Measurements from ENCODE around the gene PHACTR2.
A peak's percentile ranks its signal among the peaks of the same experiment; 100 is the strongest.

PHACTR2 gene

GRCh38 chr6:143692696-143693095 lies 14.9 kb downstream of the PHACTR2 start:
- Histone ChIP-seq H3K27me3 (no peaks in the 10 kb centered on the region), H3K9me3 (no peaks in the 10 kb centered on the region), H3K4me3 (ENCODE audit: low read depth in 1 of 2, low read length in 1 of 2) (peak overlapping the region in 1 of 2 experiments; percentile 16), H3K27ac (peak overlapping the region; percentile 83), H3K4me1 (ENCODE audit: control insufficient read depth in 1 of 2, insufficient read depth in 1 of 2, low read depth in 1 of 2, low read length in 1 of 2) (peaks cover 69 to 76% of the 10 kb centered on the region in 2 experiments), H3K36me3 (no peaks in the 10 kb centered on the region)
- no peak for TF ChIP-seq CTCF (IDR thresholded peaks at IDR 0.05)

- H3K27ac ChIP-seq: peak overlapping the region; percentile 83
- TF ChIP-seq CTCF (IDR thresholded peaks at IDR 0.05): no peak
- H3K4me3 ChIP-seq (ENCODE audit: low read depth in 1 of 2, low read length in 1 of 2): no peak overlapping the region
- H3K27me3 ChIP-seq: no peaks in the 10 kb centered on the region
- H3K9me3 ChIP-seq: no peaks in the 10 kb centered on the region
- peaks cover 74 to 78% of the 10 kb centered on the region in 2 experiments for H3K4me1 ChIP-seq (ENCODE audit: control insufficient read depth in 1 of 2, insufficient read depth in 1 of 2, low read depth in 1 of 2, low read length in 1 of 2)
- H3K36me3 ChIP-seq: no peaks in the 10 kb centered on the region
These were observed 16.2 kb downstream of the PHACTR2 start for GRCh38 chr6:143694013-143694412.

- peak overlapping the region; percentile 83 for H3K27ac ChIP-seq
- no peaks in the 10 kb centered on the region for H3K36me3 ChIP-seq
- H3K9me3 ChIP-seq: no peaks in the 10 kb centered on the region
- H3K27me3 ChIP-seq: no peaks in the 10 kb centered on the region
- no peak overlapping the region for H3K4me3 ChIP-seq (ENCODE audit: low read depth in 1 of 2, low read length in 1 of 2)
- peaks cover 74 to 78% of the 10 kb centered on the region in 2 experiments for H3K4me1 ChIP-seq (ENCODE audit: control insufficient read depth in 1 of 2, insufficient read depth in 1 of 2, low read depth in 1 of 2, low read length in 1 of 2)
- TF ChIP-seq CTCF (IDR thresholded peaks at IDR 0.05): no peak
These were observed 16.8 kb downstream of the PHACTR2 start for GRCh38 chr6:143694560-143694959.

GRCh38 chr6:143695130-143695968 lies 17.6 kb downstream of the PHACTR2 start:
- H3K27ac ChIP-seq: peak overlapping the region; percentile 83
- no peaks in the 10 kb centered on the region for H3K9me3 ChIP-seq
- H3K27me3 ChIP-seq: no peaks in the 10 kb centered on the region
- TF ChIP-seq CTCF (IDR thresholded peaks at IDR 0.05): no peak
- H3K4me1 ChIP-seq (ENCODE audit: control insufficient read depth in 1 of 2, insufficient read depth in 1 of 2, low read depth in 1 of 2, low read length in 1 of 2): peaks cover 74 to 76% of the 10 kb centered on the region in 2 experiments
- H3K4me3 ChIP-seq (ENCODE audit: low read depth in 1 of 2, low read length in 1 of 2): peak overlapping the region; percentile 46 to 52
- H3K36me3 ChIP-seq: no peaks in the 10 kb centered on the region

GRCh38 chr6:143695969-143696663 lies 18.4 kb downstream of the PHACTR2 start:
- Histone ChIP-seq H3K4me1 (ENCODE audit: control insufficient read depth in 1 of 2, insufficient read depth in 1 of 2, low read depth in 1 of 2, low read length in 1 of 2) (peaks cover 68 to 70% of the 10 kb centered on the region in 2 experiments), H3K27me3 (no peaks in the 10 kb centered on the region), H3K27ac (peak overlapping the region; percentile 83), H3K4me3 (ENCODE audit: low read depth in 1 of 2, low read length in 1 of 2) (peak overlapping the region; percentile 46 to 52), H3K36me3 (no peaks in the 10 kb centered on the region), H3K9me3 (no peaks in the 10 kb centered on the region)
- TF ChIP-seq CTCF (IDR thresholded peaks at IDR 0.05): no peak

All from neutrophil (primary cell).